ENCODE data around the gene ZNF622. TPM values are rescaled to one million over a fixed set of nuclear protein-coding genes. Genes with fewer than 3 reads are reported as not detected.
"Not testable (repeated sequence)": the region's sequence is repeated elsewhere in the genome, so short reads cannot be mapped to it uniquely, and the experiment has no call there.

Gene ZNF622
- total and polyA plus RNA-seq, 8 donors, result 19.7 to 29.5 (median 20.8) TPM

DNA sequence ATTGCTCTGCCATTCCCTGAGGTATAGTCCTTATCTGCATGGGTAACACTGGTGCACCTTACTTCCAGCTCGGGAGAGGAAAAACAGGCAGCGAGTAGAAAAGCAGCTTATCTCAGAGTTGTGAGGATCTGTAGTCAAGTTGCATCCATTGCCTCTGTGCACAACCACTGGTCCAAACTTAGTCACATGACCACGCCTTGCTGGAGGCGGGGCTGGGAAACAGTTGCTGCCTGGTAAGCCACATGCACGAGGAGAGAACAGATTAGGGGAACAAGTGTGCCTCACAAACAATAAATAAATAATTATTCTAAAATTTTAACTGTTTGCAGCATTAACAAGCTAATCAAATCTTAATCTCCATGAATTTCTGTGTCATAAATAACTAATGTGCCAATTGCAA is 18.6 kb downstream of the ZNF622 start:
- intact Hi-C loops (cut with DNase I), result no loop called here
- no peaks in the 10 kb centered on the region for H3K4me1 ChIP-seq
- ATAC-seq (no peak), DNase-seq (no peak)
- no peak overlapping the region for H3K27ac ChIP-seq
- H3K9me3 ChIP-seq, result no peaks in the 10 kb centered on the region
- H3K4me3 ChIP-seq, result no peak overlapping the region
- TF ChIP-seq CTCF (IDR thresholded peaks at IDR 0.05), result no peak
- peaks cover 0 to 68% of the 10 kb centered on the region in 2 donors for H3K36me3 ChIP-seq
- H3K27me3 ChIP-seq, result no peaks in the 10 kb centered on the region

- no peak overlapping the region for H3K4me3 ChIP-seq
- intact Hi-C loops (cut with DNase I), result no loop called here
- H3K27ac ChIP-seq, result no peak overlapping the region
- H3K36me3 ChIP-seq, result no peaks in the 10 kb centered on the region
- no peak for TF ChIP-seq CTCF (IDR thresholded peaks at IDR 0.05)
- DNase-seq (no peak), ATAC-seq (no peak)
- H3K27me3 ChIP-seq, result peaks cover 0 to 6% of the 10 kb centered on the region in 2 donors
- H3K9me3 ChIP-seq, result no peaks in the 10 kb centered on the region
- H3K4me1 ChIP-seq, result no peaks in the 10 kb centered on the region
Measured at GRCh38 chr5:16437977-16438376, 27.6 kb downstream of the ZNF622 start.

GRCh38 chr5:16436065-16436682 is 29.4 kb downstream of the ZNF622 start:
- H3K27me3 ChIP-seq; H3K9me3 ChIP-seq; intact Hi-C loops (cut with DNase I); H3K36me3 ChIP-seq; ATAC-seq; H3K4me1 ChIP-seq; H3K27ac ChIP-seq; H3K4me3 ChIP-seq: not testable (repeated sequence)
- peak in 1 of 4 donors; percentile 69 for DNase-seq

GRCh38 chr5:16431490-16431889 is 34.1 kb downstream of the ZNF622 start:
- H3K4me3 ChIP-seq, result no peak overlapping the region
- no peak overlapping the region for H3K27ac ChIP-seq
- intact Hi-C loops (cut with DNase I), result no loop called here
- no peaks in the 10 kb centered on the region for H3K4me1 ChIP-seq
- H3K9me3 ChIP-seq, result no peaks in the 10 kb centered on the region
- no peak for TF ChIP-seq CTCF (IDR thresholded peaks at IDR 0.05)
- no peaks in the 10 kb centered on the region for H3K36me3 ChIP-seq
- no peak for ATAC-seq
- DNase-seq, result no peak
- peaks cover 0 to 6% of the 10 kb centered on the region in 2 donors for H3K27me3 ChIP-seq

- no peaks in the 10 kb centered on the region for H3K27me3 ChIP-seq
- intact Hi-C loops (cut with DNase I), result no loop called here
- H3K4me3 ChIP-seq, result no peak overlapping the region
- no peaks in the 10 kb centered on the region for H3K9me3 ChIP-seq
- no peak overlapping the region for H3K27ac ChIP-seq
- no peaks in the 10 kb centered on the region for H3K4me1 ChIP-seq
- DNase-seq (no peak), ATAC-seq (no peak)
- TF ChIP-seq CTCF (IDR thresholded peaks at IDR 0.05), result no peak
- no peaks in the 10 kb centered on the region for H3K36me3 ChIP-seq
Measured at GRCh38 chr5:16430349-16431089, 35.1 kb downstream of the ZNF622 start.
